Hepatocyte (in vitro differentiated cells): Measurements from ENCODE around the gene CMKLR1. TPM values are rescaled to one million over a fixed set of nuclear protein-coding genes. Genes with fewer than 3 reads are reported as not detected.

Experiments
- DNase-seq: peaks from one replicate; pipeline ENCODE4 v3.0.0-alpha.2; 2016; ENCODE audit warnings: low spot score
- H2AFZ ChIP-seq: fragments of 200-600 bp; sonication (generic); 2 replicates; pipeline ENCODE4 v1.6.0; 2016; ENCODE audit warnings: antibody characterized with exemption, mild to moderate bottlenecking
- H3K27ac ChIP-seq: fragments of 200-600 bp; sonication (generic); 2 replicates; pipeline ENCODE4 v1.5.1; 2016; ENCODE audit warnings: mild to moderate bottlenecking
- H3K27me3 ChIP-seq: fragments of 200-600 bp; sonication (generic); 2 replicates; pipeline ENCODE4 v1.6.1; 2016
- H3K36me3 ChIP-seq: fragments of 200-600 bp; sonication (generic); replicated peaks from 2 replicates; pipeline ENCODE4 v1.5.1; 2016; ENCODE audit warnings: low read depth; ENCODE audit not compliant: insufficient read depth
- H3K4me1 ChIP-seq: fragments of 200-600 bp; sonication (generic); 2 replicates; pipeline ENCODE4 v1.5.1; 2016; ENCODE audit warnings: mild to moderate bottlenecking, moderate library complexity; ENCODE audit not compliant: insufficient read depth
- H3K4me2 ChIP-seq: fragments of 200-600 bp; sonication (generic); 2 replicates; pipeline ENCODE4 v1.6.0; 2016
- H3K4me3 ChIP-seq: fragments of 200-600 bp; sonication (generic); 2 replicates; pipeline ENCODE4 v1.5.1; 2016; ENCODE audit warnings: mild to moderate bottlenecking
- H3K79me2 ChIP-seq: fragments of 200-600 bp; sonication (generic); 2 replicates; pipeline ENCODE4 v1.6.0; 2017; ENCODE audit warnings: mild to moderate bottlenecking
- H3K9me2 ChIP-seq: fragments of 200-600 bp; sonication (generic); replicated peaks from 2 replicates; pipeline ENCODE4 v1.6.0; 2017; ENCODE audit warnings: mild to moderate bottlenecking; ENCODE audit not compliant: insufficient read depth
- H3K9me3 ChIP-seq: fragments of 200-600 bp; sonication (generic); 2 replicates; pipeline ENCODE4 v1.5.1; 2016; ENCODE audit warnings: low read depth, mild to moderate bottlenecking
- H4K20me1 ChIP-seq: fragments of 200-600 bp; sonication (generic); 2 replicates; pipeline ENCODE4 v1.6.0; 2016; ENCODE audit warnings: mild to moderate bottlenecking; ENCODE audit not compliant: insufficient read depth, poor library complexity, severe bottlenecking
- EZH2 ChIP-seq: fragments of 200-600 bp; sonication (generic); IDR thresholded peaks from 2 replicates; pipeline ENCODE4 v1.6.1; 2016; ENCODE audit warnings: antibody characterized with exemption, mild to moderate bottlenecking, borderline replicate concordance
- EZH2phosphoT487 ChIP-seq: fragments of 200-600 bp; sonication (generic); IDR thresholded peaks from one replicate; pipeline ENCODE4 v1.6.1; 2018; ENCODE audit warnings: antibody characterized with exemption, mild to moderate bottlenecking, low read depth, moderate library complexity; ENCODE audit not compliant: unreplicated experiment, severe bottlenecking
- WGBS: methylation state at CpG from one replicate; pipeline ENCODE4 v1.1.6; 2016; ENCODE audit warnings: low lambda C conversion rate; ENCODE audit errors: missing lambda C conversion rate; 5-methylcytosine and 5-hydroxymethylcytosine counted together
- polyA plus RNA-seq: library from polyadenylated mRNA; unstranded; fragments of >200 nt; fragmentation: Nextera tagmentation; extraction: Ambion mirVana; gene quantifications from 2 replicates; pipeline ENCODE4 v1.2.1, GENCODE V29; 2016
- total RNA-seq: library from RNA; depleted of rRNA; stranded (reverse); fragments of >200 nt; gene quantifications from 2 replicates; pipeline ENCODE4 v1.2.3, GENCODE V29; 2014
- TF ChIP-seq, protein P1 (sequence below): fragments of 200-600 bp; sonication (generic); IDR thresholded peaks from 2 replicates; pipeline ENCODE4 v1.5.1; 2016; ENCODE audit warnings: antibody characterized with exemption, mild to moderate bottlenecking; ENCODE audit not compliant: poor library complexity

The CMKLR1 gene
- total and polyA plus RNA-seq, 2 experiments from 2014 or later = 2.2 to 3.1 TPM

DNA sequence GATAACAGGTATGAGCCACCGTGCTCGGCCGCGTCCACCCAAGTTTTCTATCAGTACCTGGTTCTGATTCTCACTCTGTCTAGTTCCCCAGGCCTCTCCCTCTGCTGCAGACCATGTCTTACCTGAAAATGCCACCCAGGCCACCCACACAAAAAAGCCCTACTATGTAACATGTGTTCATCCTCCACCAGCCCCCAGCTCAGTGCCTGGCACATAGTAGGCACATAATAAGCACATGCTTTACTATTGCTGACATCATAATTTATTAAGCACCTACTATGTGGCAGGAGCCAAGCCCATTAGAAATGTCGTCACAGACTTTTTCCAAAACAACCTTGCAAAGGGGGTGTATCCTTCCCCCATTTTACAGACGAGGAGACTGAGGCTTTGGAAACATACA lies 37.8 kb downstream of the CMKLR1 start:
- WGBS = 94% methylated on average over 6 of the region's 6 CpGs
- DNase-seq = no peak
- H3K27me3 ChIP-seq = no peaks in the 10 kb centered on the region

DNA sequence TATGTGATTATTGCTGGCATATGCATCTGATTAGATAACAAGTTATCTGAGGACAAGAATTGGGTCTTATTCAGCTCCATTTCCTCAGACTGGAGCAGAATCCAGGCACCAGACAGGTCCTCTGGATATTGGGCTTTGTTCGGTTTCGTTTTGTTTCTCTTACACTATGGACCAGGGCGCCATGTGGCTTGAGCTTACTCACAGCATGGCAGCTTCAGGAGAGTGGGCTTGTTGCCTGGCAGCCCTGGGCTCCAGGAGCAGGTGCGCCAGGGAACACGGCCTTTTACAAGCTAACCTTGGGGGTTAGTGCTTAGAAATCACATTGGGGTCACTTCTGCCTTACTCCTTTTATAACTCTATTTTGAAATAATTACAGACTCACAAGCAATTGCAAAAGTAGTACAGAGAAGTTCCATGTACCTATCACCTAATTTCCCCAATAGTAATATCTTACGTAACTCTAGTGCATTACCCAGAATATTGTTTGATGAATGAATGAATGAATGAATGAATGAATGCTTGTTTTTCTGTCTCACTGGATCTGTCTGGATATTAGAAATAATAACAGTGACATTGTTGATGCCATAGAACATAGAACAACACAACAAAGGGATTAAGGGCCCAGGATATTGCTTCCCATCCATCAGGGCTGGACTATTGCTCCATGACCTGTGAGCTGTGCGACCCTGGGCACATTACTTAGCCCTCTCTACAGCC lies 39.0 kb downstream of the CMKLR1 start:
- H3K79me2 ChIP-seq = no peaks in the 10 kb centered on the region
- H4K20me1 ChIP-seq = no peaks in the 10 kb centered on the region

More for the DNA sequence above, 37.8 kb downstream of the CMKLR1 start:
- Histone ChIP-seq H3K79me2 (no peaks in the 10 kb centered on the region), H3K9me3 (no peaks in the 10 kb centered on the region), H3K4me2 (no peak overlapping the region), H3K4me1 (peaks cover 39% of the 10 kb centered on the region), H3K36me3 (no peaks in the 10 kb centered on the region), H4K20me1 (no peaks in the 10 kb centered on the region), H3K4me3 (no peak overlapping the region), H3K27ac (no peak overlapping the region), H2AFZ (no peak overlapping the region), H3K9me2 (no peaks in the 10 kb centered on the region)
- no peak for TF ChIP-seq EZH2phosphoT487
- TF ChIP-seq, protein P1, sequence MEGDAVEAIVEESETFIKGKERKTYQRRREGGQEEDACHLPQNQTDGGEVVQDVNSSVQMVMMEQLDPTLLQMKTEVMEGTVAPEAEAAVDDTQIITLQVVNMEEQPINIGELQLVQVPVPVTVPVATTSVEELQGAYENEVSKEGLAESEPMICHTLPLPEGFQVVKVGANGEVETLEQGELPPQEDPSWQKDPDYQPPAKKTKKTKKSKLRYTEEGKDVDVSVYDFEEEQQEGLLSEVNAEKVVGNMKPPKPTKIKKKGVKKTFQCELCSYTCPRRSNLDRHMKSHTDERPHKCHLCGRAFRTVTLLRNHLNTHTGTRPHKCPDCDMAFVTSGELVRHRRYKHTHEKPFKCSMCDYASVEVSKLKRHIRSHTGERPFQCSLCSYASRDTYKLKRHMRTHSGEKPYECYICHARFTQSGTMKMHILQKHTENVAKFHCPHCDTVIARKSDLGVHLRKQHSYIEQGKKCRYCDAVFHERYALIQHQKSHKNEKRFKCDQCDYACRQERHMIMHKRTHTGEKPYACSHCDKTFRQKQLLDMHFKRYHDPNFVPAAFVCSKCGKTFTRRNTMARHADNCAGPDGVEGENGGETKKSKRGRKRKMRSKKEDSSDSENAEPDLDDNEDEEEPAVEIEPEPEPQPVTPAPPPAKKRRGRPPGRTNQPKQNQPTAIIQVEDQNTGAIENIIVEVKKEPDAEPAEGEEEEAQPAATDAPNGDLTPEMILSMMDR = no peak
- TF ChIP-seq EZH2 = no peak

DNA sequence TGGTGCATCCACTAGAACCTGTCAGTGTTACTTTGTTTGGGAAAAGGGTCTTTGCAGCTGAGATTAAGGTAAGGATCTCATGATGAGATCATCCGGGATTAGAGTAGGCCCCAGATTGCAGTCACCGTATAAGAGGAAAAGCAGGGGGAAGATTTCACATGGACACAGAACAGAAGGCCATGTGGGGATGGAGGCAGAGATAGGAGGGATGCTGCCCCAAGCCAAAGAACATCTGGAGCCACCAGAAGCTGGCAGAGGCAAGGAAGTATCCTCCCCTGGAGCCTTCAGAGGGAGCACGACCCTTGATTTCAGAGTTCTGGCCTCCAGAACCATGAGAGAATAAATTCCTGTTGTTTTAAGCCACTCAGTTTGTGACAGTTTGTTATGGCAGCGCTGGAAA lies 39.6 kb downstream of the CMKLR1 start:
- no peaks in the 10 kb centered on the region for H3K27me3 ChIP-seq
- H3K79me2 ChIP-seq = no peaks in the 10 kb centered on the region
- H2AFZ ChIP-seq = no peak overlapping the region
- H3K4me3 ChIP-seq = no peak overlapping the region
- peaks cover 25% of the 10 kb centered on the region for H3K4me1 ChIP-seq
- no peak overlapping the region for H3K4me2 ChIP-seq
- WGBS = 70% methylated on average over 4 of the region's 4 CpGs
- no peaks in the 10 kb centered on the region for H3K9me3 ChIP-seq
- no peak overlapping the region for H3K27ac ChIP-seq
- no peak for DNase-seq
- H3K36me3 ChIP-seq = no peaks in the 10 kb centered on the region
- no peaks in the 10 kb centered on the region for H4K20me1 ChIP-seq
- TF ChIP-seq, protein P1 = no peak
- no peak for TF ChIP-seq EZH2phosphoT487
- no peak for TF ChIP-seq EZH2
- no peaks in the 10 kb centered on the region for H3K9me2 ChIP-seq

More for the DNA sequence above, 39.0 kb downstream of the CMKLR1 start:
- no peak for DNase-seq
- H3K4me3 ChIP-seq = no peak overlapping the region
- H3K4me2 ChIP-seq = no peak overlapping the region
- H3K4me1 ChIP-seq = peaks cover 31% of the 10 kb centered on the region
- H3K36me3 ChIP-seq = no peaks in the 10 kb centered on the region
- H3K9me3 ChIP-seq = no peaks in the 10 kb centered on the region
- 94% methylated on average over 7 of the region's 7 CpGs for WGBS
- no peak overlapping the region for H3K27ac ChIP-seq
- no peak overlapping the region for H2AFZ ChIP-seq
- TF ChIP-seq, protein P1 = no peak
- TF ChIP-seq EZH2 (no peak), EZH2phosphoT487 (no peak)
- H3K27me3 ChIP-seq = no peaks in the 10 kb centered on the region
- H3K9me2 ChIP-seq = no peaks in the 10 kb centered on the region
